ENCODE measurements around the gene HYLS1.

Gene HYLS1

DNA sequence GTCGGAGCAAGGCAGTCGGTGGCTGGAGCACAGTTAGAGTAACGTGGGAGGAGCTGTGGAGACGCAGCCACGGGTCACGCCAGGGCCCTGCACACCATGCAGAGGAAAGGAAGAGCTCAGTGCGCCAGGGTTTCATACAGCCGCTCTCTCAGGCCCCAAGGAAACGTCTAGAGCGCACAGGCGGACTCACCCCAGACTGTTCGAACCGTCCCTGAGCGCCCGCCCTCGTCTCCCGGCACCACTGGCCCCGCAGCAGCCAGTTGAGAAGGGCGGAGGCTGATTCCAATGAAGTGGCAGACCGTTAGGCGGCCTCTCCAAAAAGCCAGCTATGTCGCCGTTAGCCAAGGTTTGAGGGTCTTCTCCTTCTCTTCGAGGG, 483 bp upstream of the HYLS1 start:
- DNase-seq (ENCODE audit: low read depth, low spot score) = no peak
- TF ChIP-seq, protein P1, sequence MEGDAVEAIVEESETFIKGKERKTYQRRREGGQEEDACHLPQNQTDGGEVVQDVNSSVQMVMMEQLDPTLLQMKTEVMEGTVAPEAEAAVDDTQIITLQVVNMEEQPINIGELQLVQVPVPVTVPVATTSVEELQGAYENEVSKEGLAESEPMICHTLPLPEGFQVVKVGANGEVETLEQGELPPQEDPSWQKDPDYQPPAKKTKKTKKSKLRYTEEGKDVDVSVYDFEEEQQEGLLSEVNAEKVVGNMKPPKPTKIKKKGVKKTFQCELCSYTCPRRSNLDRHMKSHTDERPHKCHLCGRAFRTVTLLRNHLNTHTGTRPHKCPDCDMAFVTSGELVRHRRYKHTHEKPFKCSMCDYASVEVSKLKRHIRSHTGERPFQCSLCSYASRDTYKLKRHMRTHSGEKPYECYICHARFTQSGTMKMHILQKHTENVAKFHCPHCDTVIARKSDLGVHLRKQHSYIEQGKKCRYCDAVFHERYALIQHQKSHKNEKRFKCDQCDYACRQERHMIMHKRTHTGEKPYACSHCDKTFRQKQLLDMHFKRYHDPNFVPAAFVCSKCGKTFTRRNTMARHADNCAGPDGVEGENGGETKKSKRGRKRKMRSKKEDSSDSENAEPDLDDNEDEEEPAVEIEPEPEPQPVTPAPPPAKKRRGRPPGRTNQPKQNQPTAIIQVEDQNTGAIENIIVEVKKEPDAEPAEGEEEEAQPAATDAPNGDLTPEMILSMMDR (IDR thresholded peaks at IDR 0.05; ENCODE audit: low read depth, low read length) = no peak
- H3K4me3 ChIP-seq (ENCODE audit: low read depth, low read length) = peak overlapping the region; percentile 63
- in situ Hi-C loops (cut with HindIII; ENCODE audit: low sequenced_read_pairs) = no loop called here

GRCh38 chr11:125890447-125891100, 3.1 kb downstream of the HYLS1 start:
- no peak for DNase-seq (ENCODE audit: low read depth, low spot score)
- TF ChIP-seq, protein P1 (IDR thresholded peaks at IDR 0.05; ENCODE audit: low read depth, low read length) = no peak
- H3K4me3 ChIP-seq (ENCODE audit: low read depth, low read length) = no peak overlapping the region
- in situ Hi-C loops (cut with HindIII; ENCODE audit: low sequenced_read_pairs) = no loop called here

DNA sequence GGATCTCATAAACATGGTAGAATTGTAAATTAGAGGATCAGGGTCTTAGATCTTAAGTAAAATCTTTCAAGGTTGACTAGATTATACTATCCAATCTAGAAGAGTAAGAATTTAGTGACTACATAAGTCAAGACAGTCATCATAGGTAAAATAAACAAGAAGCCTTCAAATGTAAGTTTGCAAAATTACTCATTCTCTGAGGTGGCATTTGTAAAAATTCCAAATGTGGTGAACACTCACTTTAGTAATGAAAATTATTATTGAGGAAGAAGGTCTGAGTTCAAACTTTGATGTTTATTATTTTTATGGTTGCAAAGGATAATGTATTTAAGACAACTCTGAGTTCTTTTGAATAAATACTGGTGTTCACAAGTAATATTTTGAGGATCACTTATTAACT, 4.6 kb downstream of the HYLS1 start:
- TF ChIP-seq, protein P1 (IDR thresholded peaks at IDR 0.05; ENCODE audit: low read depth, low read length) = no peak
- in situ Hi-C loops (cut with HindIII; ENCODE audit: low sequenced_read_pairs) = no loop called here
- peak; percentile 39 for DNase-seq (ENCODE audit: low read depth, low spot score)
- no peak overlapping the region for H3K4me3 ChIP-seq (ENCODE audit: low read depth, low read length)

DNA sequence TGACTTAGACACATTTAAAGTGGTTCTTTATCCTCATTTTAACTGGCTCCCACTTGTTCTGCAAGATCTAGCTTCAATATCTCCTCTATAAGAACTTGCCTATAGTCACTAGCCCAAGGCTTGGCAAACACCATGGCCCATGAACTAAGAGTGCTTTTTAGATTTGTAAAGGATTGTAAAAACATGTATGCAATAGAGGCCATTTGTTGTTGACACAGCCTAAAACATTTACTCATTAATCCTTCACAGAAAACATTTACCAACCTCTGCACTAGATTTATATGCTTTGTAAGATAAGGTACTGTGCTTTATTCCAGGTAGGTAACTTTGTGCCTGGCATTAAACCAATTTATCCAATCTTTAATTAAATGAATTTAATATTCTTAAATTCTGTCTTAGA, 5.5 kb downstream of the HYLS1 start:
- in situ Hi-C loops (cut with HindIII; ENCODE audit: low sequenced_read_pairs) = no loop called here
- H3K4me3 ChIP-seq (ENCODE audit: low read depth, low read length) = no peak overlapping the region
- no peak for DNase-seq (ENCODE audit: low read depth, low spot score)
- TF ChIP-seq, protein P1 (IDR thresholded peaks at IDR 0.05; ENCODE audit: low read depth, low read length) = no peak

DNA sequence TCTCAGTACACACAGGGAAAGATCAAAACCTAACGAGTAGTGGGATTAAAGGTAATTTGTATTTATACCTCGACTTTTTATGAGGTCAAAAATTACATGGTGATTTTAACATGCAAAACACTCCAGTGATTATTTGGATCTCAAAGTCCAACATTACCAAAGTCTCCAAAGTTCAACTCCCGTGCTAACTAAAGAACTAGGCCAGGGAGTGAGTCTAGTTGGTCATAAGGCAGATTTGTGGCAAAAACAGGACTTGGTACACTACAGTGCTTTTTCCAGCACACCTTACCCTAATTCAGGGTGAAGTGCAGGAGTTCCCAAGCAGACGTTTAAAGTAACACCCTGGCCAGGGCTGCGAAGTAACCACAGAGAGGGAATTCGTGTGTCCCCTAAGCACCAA, 14.4 kb downstream of the HYLS1 start:
- in situ Hi-C loops (cut with HindIII; ENCODE audit: low sequenced_read_pairs) = no loop called here
- DNase-seq (ENCODE audit: low read depth, low spot score) = no peak
- TF ChIP-seq, protein P1 (IDR thresholded peaks at IDR 0.05; ENCODE audit: low read depth, low read length) = no peak
- H3K4me3 ChIP-seq (ENCODE audit: low read depth, low read length) = no peak overlapping the region

GRCh38 chr11:125902277-125902926, 14.9 kb downstream of the HYLS1 start:
- in situ Hi-C loops (cut with HindIII; ENCODE audit: low sequenced_read_pairs) = no loop called here
- peak overlapping the region; percentile 80 for H3K4me3 ChIP-seq (ENCODE audit: low read depth, low read length)
- no peak for DNase-seq (ENCODE audit: low read depth, low spot score)
- TF ChIP-seq, protein P1 (IDR thresholded peaks at IDR 0.05; ENCODE audit: low read depth, low read length) = no peak

Data from astrocyte of the spinal cord (primary cell).